ENCODE measurements around the gene DOCK3.
"Not testable (repeated sequence)": the region's sequence is repeated elsewhere in the genome, so short reads cannot be mapped to it uniquely, and the experiment has no call there.

The DOCK3 gene

GRCh38 chr3:50687127-50687751 lies 12.5 kb downstream of the DOCK3 start:
- no peak for DNase-seq (ENCODE audit: low read depth in 3 of 3)

DNA sequence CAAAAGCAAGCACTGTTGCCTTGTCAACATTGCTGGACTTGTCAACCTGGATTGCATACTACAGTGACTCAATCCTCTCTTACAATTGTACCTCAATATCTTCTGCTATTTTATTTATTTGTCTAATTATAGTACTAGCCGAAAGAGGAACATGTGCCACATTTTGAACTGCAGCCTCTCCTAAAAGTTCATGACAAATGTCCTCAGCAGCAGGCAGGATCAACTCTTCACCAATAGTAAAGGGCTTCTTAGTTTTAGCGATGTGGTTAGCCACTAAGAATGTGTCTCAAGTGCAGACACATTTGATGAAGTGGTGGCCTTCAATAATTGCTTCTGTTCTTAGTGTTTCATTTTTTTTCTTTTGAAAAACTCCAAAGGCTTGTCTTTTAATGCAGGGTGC lies 13.2 kb downstream of the DOCK3 start:
- no peak for DNase-seq (ENCODE audit: low read depth in 3 of 3)

- not testable (repeated sequence) for DNase-seq (ENCODE audit: low read depth in 3 of 3)
Measured at GRCh38 chr3:50688602-50689001, 13.9 kb downstream of the DOCK3 start.

DNA sequence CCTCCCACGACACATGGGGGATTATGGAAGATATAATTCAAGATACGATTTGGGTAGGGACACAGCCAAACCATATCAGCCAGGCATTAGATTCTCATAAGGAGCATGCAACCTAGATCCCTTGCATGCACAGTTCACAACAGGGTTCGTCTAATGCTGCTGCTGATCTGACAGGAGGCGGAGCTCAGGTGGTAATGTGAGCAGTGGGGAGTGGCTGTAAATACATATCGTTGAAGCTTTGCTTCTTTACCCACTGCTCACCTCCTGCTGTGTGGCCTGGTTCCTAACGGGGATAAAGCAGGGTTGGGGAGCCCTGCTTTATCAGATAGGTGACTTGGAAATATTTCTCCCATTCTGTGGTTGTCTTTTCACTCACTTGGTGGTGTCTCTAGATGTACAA lies 14.8 kb downstream of the DOCK3 start:
- DNase-seq (ENCODE audit: low read depth in 3 of 3): no peak

DNA sequence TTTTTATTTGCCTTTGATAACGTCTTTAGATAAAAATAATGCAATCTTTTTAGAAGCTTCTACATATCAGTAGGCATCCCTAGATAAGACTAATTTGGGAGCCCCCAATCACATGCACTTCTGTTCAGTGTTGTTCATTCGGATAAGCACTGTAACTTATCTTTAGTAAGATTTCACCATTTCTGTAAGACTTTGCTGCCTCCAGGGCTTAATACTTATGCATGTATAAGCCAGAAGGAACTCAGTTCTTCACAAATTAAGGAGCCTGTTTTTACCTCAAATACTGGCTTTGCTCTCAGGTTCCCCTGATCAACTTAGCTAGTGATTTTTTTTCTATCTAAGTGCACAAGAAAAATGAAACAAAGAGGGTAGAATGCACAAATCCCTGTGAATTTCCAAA lies 20.3 kb downstream of the DOCK3 start:
- no peak for DNase-seq (ENCODE audit: low read depth in 3 of 3)

DNA sequence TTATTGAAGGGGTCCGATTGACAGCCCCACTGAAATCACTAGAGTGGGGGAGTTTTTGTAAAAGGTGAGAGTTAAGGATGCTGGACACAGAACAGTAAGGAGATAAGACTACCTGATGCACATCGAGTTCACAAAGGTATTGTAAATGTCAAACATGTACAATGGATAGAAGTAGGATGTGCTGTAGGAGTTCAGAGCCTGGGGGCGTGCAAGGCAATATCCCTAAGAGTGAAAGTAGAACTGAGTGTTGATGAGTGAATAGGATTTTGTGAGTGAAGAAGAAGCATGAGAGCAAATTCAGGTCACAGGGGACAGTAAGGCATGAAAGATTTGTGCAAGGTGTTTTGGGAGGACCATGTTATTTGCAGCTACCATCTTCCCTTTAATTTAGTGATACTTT lies 21.5 kb downstream of the DOCK3 start:
- DNase-seq (ENCODE audit: low read depth in 3 of 3): no peak

DNA sequence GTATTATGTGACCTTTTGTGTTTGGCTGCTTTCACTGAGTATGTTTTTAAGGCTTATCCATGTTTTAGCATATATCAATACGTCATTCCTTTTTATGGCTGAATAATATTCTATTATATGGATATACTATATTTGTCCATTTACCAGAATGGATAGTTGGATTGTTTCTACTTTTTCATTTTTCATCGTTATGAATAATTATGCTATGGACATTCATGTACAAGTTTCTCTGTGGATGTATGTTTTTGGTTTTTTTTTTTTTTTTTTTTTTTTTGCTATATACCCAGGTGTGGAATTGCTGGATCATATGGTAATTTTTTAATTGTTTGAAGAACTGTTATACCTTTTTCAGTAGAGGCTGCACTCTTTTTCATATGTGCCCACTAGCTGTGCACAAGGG lies 23.5 kb downstream of the DOCK3 start:
- DNase-seq (ENCODE audit: low read depth in 3 of 3): no peak

DNA sequence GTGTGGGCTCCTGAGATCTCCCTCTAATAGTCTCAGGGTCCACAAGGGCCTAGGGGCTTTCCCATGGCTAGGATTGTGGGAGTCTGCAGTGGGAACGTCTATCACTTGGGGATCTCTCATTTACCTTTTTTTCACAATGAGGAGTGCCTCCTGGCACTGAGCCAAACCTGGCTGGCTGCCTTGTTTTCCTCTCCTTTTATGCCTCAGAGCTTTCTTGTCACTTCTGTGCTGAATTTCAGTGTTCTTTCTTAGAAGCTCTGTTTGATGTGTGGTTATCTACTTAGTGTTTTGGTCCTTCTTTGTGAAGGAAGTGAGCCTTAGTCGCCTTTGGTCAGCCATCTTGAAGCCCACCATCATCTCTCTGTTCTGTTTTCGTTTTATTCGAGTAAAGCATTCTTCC lies 33.9 kb downstream of the DOCK3 start:
- no peak for DNase-seq (ENCODE audit: low read depth in 3 of 3)

GRCh38 chr3:50714946-50715345 lies 40.2 kb downstream of the DOCK3 start:
- no peak for DNase-seq (ENCODE audit: low read depth in 3 of 3)

DNA sequence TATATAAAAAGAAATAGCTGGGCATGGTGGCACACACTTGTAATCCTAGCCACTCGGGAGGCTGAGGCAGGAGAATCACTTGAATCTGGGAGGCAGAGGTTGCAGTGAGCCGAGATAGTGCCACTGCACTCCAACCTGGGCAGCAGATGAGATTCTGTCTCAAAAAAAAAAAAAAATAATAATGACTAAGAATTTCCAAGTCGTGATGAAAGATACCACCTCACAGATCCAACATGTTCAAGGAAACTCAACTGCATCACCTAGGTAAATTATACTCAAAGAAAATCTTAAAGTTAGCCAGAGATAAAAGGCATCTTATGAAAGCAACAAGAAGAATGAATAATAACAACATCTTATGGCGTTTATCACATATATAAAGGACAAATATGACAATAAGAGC lies 50.1 kb downstream of the DOCK3 start:
- no peak for DNase-seq (ENCODE audit: low read depth in 3 of 3)

DNA sequence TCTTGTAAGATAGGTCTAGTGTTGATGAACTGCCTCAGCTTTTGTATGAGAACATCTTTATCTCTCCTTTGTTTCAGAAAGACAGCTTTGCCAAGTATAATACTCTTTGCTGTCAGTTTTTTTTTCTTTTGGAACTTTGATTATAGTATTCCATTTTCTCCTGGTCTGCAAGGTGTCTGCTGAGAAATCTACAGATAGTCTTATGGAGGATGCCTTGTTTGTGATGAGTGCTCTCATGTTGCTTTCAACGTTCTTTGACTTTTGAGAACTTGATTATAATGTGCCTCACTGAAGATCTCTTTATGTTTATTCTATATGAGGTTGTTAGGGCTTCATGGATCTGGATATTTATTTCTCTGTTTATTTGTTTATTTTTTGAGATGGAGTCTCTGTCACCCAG lies 60.3 kb downstream of the DOCK3 start:
- DNase-seq (ENCODE audit: low read depth in 3 of 3): no peak

DNA sequence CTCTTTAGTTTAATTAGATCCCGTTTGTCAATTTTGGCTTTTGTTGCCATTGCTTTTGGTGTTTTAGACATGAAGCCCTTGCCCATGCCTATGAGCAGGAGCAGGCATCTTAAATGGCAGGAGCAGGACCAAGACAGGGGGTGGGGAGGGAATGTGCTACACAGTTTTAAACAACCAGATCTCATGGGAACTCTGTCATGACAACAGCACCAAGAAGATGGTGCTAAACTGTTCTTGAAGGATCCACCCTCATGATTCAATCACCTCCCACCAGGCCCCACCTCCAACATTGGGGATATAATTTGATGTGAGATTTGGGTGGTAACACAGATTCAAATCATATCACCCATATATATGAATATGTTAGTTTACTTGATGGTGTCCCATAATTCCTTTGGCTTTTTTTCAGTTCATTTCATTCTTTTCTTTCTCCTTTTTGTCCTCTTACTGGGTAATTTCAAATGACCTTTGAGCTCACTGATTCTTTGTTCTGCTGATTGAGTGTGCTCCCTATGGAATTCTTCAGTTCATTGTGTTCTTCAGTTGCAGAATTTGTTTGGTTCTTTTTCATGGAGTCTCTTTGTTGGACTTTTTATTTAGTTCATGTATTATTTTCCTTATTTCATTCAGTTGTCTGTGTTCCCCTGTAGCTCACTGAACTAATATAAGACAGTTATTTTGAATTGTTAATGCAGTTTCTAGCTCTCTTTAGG lies 62.6 kb downstream of the DOCK3 start:
- DNase-seq (ENCODE audit: low read depth in 3 of 3): no peak

DNA sequence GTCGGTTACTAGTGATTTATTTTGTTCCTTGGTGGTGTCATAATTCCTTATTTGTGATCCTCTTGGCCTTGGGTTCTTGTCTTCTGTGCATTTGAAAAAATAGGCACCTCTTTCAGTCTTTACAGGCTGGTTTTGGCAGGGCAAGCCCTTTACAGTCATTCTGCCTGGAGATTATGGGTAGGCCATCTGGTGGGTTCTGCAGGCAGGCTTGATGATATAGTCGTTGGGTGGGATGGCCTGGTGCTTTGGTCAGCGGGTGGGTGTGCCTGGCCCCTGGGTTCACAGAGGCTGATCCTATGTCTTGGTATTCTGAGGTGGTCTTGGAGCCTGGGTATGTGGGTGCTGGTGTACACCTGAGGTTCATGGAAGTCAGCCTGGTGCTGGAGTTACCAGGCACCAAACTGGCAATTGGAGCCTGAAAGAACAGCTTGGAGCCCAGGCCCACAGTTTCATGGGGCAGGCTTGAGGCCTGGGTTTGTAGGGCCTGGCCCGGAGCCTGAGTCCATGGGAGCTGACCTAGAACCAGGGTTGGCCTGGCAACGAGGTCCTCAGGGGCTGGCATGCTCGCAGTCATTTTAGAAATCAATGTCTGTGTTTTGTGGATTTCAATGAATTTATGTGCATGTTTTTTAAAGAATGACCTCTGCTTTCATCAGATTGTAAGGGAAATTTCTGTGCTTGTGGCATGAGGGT lies 63.3 kb downstream of the DOCK3 start:
- DNase-seq (ENCODE audit: low read depth in 3 of 3): no peak

GRCh38 chr3:50743643-50744042 lies 68.9 kb downstream of the DOCK3 start:
- no peak for DNase-seq (ENCODE audit: low read depth in 3 of 3)

GRCh38 chr3:50749822-50750221 lies 75.1 kb downstream of the DOCK3 start:
- no peak for DNase-seq (ENCODE audit: low read depth in 3 of 3)

DNA sequence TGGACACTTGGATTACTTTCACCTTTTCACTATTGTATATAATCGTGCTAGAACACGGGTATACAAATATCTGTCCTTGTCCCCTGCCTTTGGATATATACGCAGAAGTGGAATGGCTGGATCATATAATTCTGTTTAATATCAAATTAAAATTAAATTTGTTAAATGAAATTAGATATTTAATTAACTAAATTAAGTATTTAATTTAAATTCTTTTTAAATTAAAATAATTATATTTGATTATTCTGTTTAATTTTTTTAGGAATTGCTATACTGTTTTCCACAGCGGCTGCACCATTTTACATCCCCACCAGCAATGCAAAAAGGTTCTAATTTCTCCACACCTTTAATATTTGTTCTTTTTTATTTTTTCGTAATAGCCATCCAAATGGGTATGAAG lies 84.3 kb downstream of the DOCK3 start:
- no peak for DNase-seq (ENCODE audit: low read depth in 3 of 3)

- DNase-seq (ENCODE audit: low read depth in 3 of 3): no peak
Measured at GRCh38 chr3:50777680-50778079, 103.0 kb downstream of the DOCK3 start.

GRCh38 chr3:50781766-50782165 lies 107.0 kb downstream of the DOCK3 start:
- not testable (repeated sequence) for DNase-seq (ENCODE audit: low read depth in 3 of 3)

DNA sequence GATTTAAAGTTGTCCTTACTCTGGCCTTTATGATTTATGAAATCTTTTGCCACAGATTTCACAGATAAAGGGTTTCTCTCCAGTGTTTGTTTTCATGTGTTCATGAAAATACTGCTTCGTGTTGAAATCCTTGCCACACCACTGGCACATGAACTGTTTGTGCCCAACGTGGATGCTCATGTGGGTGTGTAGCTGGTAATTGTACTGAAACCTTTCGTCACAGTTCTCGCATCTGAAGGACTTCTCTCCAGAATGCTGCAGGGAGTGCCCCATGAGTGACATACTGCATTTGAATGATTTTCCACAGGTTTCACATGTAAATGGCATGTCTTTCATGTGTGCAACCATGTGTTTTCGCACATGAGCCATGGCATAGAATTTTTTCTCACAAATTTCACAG lies 111.9 kb downstream of the DOCK3 start:
- no peak for DNase-seq (ENCODE audit: low read depth in 3 of 3)

GRCh38 chr3:50790894-50791293 lies 116.2 kb downstream of the DOCK3 start:
- DNase-seq (ENCODE audit: low read depth in 3 of 3): not testable (repeated sequence)

- no peak for DNase-seq (ENCODE audit: low read depth in 3 of 3)
Measured at GRCh38 chr3:50792568-50792967, 117.8 kb downstream of the DOCK3 start.

GRCh38 chr3:50803805-50804204 lies 129.1 kb downstream of the DOCK3 start:
- DNase-seq (ENCODE audit: low read depth in 3 of 3): not testable (repeated sequence)

GRCh38 chr3:50804376-50804775 lies 129.6 kb downstream of the DOCK3 start:
- DNase-seq (ENCODE audit: low read depth in 3 of 3): not testable (repeated sequence)

Measured in stimulated activated CD4-positive, alpha-beta T cell treated with anti-CD3 and anti-CD28 coated beads, TNF-alpha, amount 100 ng/mL, for 24 hours (primary cell).